MM.1S (cell line): Measurements from ENCODE around the gene ZNF444.

Source experiments
- EZH2phosphoT487 ChIP-seq: fragments of 300-600 bp; sonication (generic); IDR thresholded peaks from 2 replicates; pipeline ENCODE4 v1.6.1; 2018; ENCODE audit warnings: antibody characterized with exemption, low read length
- TF ChIP-seq, protein P1 (sequence below): fragments of 300-600 bp; sonication (generic); IDR thresholded peaks from 2 replicates; pipeline ENCODE4 v1.5.1; 2016; ENCODE audit warnings: antibody characterized with exemption, low read length, mixed read lengths

GRCh38 chr19:56098731-56099568 lies 42.1 kb upstream of the ZNF444 start:
- TF ChIP-seq, protein P1, sequence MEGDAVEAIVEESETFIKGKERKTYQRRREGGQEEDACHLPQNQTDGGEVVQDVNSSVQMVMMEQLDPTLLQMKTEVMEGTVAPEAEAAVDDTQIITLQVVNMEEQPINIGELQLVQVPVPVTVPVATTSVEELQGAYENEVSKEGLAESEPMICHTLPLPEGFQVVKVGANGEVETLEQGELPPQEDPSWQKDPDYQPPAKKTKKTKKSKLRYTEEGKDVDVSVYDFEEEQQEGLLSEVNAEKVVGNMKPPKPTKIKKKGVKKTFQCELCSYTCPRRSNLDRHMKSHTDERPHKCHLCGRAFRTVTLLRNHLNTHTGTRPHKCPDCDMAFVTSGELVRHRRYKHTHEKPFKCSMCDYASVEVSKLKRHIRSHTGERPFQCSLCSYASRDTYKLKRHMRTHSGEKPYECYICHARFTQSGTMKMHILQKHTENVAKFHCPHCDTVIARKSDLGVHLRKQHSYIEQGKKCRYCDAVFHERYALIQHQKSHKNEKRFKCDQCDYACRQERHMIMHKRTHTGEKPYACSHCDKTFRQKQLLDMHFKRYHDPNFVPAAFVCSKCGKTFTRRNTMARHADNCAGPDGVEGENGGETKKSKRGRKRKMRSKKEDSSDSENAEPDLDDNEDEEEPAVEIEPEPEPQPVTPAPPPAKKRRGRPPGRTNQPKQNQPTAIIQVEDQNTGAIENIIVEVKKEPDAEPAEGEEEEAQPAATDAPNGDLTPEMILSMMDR: no peak
- no peak for TF ChIP-seq EZH2phosphoT487
